NCI-H2196 treated with DMSO at 0.1 percent for 48 hours (cell line): ENCODE results near the gene NKX1-1.
"Not testable (repeated sequence)": the region's sequence is repeated elsewhere in the genome, so short reads cannot be mapped to it uniquely, and the experiment has no call there.

ENCODE experiments used
- DNase-seq: peaks from one replicate; lab custom pipeline; 2025; ENCODE audit not compliant: unreplicated experiment; lab: John Stamatoyannopoulos, UW

NKX1-1 gene

DNA sequence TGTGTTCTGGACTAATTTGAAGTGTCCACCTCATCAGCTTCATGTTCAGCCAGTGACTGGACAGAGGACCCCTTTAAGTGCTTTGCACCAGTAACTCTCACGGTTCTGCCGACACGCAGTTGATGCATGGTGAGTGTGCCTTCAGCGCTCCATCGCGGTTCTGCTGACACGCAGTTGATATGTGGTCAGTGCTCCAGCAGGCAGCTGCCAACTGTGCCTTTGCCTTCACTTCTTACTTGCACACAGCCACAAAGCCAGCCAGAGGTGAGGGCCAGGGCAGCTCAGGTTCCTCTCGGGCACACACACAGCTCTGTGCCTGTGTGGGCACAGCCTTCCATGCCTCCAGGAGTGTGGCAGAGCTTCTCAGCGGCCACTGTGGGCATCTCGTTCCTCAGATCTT, 12.4 kb downstream of the NKX1-1 start:
- no peak for DNase-seq

DNA sequence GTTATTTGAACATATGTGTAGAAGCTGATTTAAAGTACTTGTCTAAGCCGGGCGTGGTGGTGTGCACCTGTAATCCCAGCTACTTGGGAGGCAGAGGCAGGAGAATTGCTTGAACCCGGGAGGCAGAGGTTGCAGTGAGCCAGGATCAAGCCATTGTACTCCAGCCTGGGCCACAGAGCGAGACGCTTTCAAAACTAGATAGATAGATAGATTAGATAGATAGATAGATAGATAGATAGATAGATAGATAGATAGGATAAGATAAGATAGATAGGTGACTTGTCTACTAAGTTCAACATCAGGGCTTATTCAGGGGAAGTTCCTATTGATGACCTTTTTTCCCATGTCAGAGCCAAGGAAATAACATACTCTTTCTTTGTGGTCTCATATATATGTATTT, 12.9 kb downstream of the NKX1-1 start:
- not testable (repeated sequence) for DNase-seq

DNA sequence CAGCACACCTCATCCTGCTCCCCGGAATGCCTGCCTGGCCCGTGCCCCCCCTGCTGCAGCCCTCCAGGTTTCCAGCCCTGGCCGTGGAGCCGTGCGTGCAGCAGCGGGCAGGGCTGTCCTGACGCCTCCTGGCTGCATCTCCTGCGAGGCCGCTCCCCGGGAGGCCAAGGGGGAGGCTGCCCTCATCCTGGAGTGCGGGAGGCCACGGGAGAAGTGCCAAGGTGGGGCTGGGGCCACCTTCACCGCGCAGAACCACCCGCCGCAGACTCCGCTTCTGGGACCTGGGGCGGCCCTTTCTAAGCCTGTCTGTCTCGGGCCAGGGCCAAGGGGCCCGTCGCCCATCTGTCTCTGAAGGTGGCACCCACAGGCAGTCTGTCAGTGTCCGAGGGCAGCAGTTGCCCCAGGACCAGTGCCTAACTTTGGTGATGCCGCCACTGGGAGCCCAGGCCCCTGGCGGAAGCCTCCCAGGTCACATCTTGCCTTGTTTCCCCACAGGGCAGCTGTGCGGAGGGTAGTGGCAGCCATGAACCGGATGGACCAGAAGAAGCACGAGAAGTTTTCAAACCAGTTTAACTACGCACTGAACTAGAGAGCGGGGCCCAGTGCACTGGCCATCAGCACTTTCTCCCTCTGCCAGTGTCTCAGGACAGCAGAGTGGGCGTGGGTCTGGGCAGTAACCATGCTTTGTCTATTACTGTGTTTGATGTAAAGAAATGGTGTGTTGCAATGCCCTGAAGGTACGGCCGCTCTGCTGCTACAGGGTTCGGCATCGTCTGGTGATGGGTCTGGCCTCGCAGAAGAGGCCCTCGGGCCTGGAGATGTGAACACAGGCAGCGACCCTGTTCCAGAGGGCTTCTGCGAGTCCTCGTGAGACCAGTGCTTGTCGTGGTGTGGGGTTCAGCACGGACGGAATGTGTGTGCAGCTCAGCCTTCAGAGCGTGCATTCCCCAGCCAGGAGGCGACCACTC, 20.6 kb downstream of the NKX1-1 start:
- DNase-seq = no peak

DNA sequence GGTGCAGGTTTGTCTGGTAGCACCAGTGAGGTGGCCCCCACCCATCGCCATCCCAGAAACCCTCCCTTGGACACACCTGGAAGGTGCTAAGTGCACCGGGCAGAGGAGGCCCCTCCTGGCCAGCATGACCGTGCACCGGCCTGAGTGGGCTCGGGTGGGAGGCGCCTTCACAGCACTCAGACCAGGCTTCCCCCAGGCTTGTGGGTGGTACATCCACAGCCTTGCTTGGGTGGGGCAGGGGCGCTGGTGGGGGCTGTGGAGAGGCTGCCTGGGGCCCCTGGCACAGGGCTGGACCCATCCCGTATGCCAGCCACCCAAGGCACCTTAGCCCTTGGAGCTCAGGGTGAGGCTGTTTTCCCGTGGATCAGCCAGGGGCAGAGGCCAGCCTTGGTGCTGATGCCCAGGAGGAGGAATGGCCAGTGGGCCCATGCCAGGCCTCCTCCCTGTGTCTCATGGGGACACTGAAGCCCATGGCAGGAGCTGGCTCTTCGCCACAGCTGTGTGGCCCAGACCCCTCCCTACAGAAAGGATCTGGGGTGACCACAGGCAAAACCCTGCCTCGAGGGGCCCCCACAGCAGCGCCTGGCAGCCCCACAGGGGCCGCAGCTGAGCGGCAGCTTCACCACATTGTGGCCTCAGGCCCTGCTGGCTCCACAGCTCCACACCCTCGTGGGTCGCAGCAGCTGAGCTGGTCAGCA, 21.4 kb downstream of the NKX1-1 start:
- no peak for DNase-seq

DNA sequence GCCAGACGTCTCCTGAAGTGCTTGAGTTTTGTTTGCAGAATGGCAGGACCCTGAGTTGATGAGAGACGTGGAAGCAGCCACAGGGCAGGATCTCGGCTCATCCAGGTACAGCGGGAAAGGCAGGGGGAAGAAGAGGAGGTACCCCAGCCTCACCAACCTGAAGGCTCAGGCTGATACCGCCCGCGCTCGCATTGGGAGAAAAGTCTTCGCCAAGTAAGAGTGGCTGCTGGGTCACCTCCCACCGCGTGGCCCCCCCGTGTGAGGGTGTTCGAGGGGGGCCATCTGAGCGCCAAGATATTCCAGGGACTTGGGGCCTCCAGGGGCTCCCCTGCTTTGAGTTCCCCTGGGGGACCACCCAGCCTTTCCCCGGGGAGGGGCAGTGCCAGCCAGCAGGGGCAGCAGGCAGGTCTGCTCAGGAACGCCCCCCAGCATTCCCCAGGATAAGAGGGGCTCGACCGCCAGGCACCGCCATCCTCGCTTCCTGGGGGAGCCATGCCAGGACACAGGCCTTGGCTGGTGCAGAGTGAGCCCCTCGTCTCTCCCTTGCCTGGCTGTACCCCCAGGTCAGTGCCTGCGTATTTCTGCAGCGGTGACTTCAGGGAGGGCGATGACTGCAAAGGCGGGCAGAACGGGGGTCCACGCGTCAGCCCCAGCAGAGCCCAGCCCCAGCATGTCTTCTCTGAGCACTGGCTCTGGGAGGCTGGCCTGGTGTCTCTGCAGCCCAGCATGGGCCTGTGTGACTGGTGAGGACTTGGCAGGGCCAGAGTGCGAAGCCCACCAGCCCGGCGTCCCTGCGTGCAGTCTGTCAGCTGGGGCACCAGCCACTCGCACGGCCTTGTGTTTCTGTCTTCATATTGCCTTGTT, 22.3 kb downstream of the NKX1-1 start:
- DNase-seq = no peak

DNA sequence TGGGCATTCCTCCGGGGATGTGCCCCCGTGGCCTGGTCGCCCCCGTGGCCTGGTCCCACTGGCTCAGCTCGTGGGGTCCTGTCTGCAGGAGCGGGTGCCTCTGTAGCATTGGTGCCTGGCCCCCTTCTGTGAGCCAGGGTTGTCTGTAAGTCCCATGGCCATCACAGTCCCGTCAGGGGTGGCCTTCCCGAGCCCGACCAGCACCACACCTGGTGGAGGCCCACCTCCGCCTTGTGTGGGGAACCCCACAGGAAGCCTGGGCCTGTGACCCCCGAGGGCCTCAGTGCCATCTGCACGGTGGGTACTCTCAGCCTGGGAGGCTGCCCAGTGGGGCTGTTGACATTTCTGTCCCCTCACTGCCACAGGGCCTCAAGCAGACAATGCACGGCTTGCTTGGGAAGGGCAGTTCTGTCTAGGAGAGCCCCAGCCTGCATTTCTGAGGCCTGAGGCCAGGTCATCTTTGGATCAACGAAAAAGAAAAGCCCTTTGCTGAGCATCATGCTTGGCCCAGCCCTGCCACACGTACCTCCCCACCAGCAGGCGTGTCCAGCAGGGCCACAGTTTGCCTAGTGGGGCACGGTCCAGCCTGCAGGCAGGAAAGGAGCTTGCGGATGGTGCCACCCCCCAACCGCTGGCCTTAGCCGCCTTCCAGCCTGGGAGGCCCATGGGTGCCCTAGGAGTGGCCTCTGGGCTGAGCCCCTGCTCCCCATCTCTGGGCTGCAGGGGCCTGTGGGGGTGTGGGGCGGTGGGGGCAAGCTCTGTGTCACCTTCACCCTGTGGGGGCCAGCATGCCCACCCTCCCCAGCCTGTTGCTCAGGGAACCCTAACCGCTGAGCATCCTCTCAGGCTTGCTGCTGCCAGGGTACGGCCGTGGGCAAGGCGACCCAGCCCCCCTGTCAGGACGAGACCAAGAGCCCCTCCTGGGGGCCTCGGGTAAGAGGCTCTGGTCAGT, 23.2 kb downstream of the NKX1-1 start:
- no peak for DNase-seq

DNA sequence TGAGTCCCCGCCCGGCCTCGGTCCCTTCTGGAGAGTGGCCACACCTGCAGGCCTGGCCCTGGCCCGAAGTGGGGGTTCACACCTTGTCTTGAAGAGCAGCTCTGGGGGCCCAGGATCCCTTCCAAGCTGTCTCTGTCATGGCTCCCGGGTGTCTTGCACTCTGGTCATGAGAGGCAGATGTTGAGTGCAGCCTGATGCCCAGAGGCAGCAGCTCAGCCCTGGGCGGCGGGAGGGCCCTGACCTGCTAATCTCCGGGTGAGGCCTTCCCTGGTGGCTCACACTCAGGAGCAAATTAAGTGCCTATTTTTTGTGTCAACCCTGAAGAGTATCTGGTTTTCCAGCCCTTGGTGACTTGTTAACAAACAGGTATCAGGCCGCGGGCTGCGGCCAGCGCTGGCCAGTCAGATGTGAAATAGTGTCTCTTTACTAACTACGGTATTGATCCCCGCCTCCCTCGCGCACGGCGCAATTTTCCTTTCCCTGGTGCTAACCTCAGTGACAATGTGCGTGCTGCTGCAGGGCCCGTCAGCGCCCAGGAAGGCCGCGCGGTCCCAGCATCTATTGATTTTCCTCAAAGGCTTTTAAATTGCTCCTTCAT, 24.2 kb downstream of the NKX1-1 start:
- no peak for DNase-seq

DNA sequence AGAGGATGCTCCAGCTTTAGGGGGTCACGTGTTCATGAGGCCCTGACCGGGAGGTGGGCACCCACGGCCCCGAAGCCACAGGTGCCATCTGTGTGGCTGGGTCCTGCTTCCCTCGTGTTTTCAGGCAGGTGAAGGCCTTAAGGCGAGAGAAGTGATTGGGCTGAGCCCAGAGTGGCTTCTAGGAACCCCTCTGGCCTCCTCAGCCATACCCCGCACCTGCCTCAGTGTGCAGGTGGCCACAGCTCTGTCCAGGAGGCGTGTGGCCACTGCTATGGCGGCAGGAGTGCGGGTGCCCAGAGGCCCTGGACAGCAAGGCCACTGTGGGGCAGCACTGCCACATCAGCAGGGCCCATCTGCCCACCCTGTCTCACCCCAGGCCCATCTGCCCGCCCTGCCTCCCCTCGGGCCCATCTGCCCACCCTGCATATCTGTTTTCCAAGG, 25.0 kb downstream of the NKX1-1 start:
- DNase-seq = no peak

DNA sequence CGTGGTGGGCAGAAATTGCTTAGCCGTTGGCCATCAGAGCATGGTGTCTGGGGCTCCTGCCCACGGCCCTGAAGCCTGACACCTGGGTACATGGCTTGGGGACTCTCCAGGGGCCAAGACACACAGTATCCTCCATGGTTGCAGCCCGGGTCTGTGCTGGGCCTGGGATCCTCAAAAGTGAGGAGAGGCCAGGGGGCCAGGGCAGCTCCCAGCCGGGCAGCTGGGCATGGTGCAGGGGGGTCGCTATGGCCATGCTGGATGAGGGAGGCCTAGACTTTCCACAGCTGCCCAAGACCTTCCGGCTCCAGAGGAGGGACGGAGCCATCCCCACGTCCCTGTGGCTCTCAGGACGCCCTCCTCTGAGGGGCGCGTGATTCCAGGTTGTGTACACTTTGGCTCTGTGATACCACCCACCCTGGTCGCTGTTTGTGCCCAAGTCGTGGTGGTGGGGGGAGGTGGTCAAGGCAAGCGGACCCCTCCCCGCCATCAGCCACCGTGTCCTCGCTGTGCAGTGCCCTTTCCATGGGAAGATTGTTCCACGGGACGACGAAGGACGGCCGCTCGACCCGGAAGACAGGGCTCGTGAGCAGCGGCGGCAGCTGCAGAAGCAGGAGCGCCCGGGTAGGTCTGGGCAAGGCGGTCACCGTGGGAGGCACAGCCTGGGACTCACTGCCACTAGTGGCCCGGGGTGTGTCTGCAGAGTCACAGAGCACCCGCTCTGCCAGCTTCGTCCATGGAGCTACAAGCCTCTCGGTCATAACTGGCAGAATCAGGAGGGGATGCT, 25.7 kb downstream of the NKX1-1 start:
- no peak for DNase-seq

DNA sequence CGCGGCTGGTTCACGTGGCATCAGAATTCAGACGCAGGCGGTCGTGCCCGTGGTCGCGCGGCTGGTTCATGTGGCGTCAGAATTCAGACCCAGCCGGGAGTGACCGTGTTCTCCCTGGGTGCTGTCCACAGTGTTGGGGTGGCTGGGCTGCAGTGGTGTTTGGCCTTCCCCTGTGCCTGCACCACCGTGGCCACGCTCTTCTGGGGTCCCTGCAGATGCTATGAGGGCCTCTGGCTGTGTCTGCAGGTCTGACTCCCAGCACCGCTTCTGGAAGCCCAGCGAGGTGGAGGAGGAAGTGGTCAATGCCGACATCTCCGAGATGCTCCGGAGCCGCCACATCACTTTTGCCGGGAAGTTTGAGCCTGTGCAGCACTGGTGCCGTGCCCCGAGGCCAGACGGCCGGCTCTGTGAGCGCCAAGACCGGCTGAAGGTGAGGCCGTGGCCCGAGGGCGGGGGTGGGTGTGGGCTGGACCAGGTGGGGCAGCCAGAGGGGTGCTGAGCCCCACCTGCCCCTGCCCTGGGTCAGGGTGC, 26.4 kb downstream of the NKX1-1 start:
- DNase-seq = no peak

DNA sequence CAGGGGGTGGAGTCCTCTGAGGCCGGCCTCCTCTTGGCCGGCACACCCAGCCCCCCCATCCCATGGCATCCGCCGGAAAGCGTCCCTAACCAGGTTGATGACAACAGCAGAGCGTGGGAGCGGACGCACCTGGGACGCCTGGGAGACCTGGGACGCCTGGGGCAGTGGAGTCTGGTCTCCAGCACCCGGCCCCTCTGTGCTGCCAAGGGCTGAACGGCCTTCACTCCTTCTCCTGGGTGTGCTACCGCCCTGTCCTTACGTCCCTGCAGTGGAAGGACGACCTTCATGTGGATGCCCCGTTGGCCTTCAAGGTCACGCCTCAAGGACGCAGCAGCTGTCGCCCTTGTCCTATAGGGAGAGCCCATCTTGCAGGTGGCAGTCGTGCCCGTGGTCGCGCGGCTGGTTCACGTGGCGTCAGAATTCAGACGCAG, 26.9 kb downstream of the NKX1-1 start:
- DNase-seq = no peak

DNA sequence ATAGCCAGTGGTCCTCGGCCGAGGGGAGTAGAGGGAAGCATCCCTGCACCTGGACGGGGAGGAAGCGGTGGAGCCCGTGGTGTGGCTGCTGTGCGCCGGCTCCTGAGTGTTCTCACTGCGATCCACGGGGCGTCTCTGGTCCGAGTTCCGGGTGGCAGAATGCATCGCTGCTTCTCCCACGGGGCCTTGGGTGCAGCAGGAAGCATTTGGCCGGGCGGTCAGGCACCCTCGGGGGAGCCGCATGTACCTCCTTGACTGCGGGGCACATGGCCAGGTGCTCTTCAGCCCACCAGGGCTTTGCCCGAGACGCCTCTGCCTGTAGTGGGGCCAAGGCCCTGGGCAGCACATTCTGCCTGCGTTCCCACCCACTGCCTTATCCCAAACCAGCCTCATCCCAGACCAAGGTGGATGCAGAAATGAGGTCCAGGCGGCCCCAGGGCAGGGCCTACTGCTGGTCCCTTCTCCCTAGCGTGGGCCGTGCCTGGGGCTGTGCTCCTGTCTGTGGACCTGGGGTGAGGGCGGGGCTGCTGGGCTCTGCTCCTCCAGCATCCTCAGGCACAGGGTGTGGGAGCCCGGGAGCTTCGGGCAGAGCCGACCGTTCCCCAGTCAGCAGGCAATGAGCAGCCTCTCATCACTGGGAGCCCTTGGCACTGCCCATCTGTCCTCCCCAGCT, 27.5 kb downstream of the NKX1-1 start:
- DNase-seq = no peak

DNA sequence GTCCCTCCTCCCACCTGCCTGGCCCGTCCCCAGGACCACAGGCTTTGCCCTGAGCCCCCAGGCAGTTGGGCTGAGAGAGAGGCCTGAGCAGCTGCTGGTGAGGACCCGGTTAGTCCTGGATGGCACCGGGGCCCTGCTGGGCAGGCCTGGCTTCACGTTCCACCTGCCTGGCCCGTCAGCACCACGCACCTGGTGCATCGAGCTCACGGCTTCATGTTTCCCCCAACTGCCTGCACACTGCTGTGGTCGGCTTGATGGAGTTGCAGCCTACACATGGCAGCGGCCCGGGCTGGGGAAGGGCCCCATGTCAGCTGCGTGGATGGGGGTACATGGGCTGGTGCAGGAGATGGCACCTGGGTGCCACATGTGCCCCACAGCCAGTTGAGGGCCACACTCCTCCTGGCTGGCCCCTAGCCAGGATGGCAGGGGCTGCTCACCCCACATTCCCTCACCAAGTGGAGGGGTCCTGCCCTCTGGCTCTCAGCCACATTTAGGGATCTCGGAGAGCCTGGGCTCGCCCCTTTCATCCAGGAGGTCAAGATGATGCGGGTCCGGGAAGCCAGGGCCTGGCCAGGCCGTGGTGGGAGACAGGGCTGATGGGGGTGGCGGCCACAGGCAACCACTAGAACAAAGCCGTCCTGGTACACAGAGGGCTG, 28.5 kb downstream of the NKX1-1 start:
- DNase-seq = no peak

DNA sequence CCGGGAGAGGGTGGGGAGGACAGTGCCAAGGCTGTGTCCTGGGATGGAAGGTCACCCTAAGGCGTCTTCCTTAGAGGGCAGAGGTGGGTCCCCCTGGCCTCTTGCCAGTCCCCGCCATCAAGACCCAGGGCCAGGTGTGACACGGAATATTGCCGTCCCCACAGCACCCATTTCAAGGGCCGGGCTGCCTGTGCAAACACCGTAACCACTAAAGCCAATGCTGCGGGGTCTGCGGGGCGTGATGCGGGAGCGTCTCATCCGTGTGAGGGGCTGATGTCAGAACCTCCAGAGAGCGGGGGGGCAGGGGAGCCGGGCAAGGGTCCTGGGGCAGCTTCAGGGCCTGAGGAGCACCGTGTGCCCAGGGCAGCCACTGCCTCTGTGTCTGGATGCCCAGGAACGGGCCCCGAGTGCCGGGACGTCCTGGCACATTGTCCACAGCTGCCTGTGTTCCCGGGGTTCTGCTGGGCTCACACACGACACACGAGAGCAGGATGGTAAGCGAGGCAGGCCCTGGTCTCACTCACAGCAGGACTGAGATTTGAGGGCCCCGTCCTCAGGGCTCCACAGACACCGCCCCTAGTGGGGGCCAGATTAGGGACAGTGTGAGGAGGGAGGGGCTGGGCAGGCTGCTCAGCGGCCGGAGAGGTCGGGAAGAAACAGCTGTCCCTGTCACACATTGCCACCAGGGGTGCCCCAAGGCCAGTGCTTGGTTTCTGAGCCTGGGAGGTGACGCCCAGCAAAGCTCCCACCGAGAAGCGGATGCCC, 29.2 kb downstream of the NKX1-1 start:
- DNase-seq = no peak

DNA sequence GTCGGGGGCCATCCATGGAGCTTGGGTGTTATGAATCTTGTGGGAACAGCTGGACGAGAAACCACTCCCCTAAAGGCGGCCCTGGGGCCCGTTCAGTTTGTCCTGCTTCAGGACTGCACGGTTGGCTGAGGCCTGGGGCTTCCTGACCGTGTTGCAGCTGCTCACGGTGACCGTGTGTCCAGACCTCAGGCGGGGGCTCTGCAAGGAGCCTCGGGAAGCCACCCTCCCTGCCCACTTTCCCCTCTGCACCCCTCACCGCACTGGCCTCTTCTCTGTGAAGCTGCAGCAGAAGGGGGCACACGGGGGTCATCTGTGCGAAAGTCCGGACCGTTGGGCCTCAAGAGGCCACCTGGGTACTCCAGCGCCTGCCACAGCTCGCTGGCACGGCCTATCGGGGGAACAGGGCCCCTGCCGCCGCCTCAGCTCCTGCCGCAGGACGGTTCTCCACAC, 29.8 kb downstream of the NKX1-1 start:
- no peak for DNase-seq

DNA sequence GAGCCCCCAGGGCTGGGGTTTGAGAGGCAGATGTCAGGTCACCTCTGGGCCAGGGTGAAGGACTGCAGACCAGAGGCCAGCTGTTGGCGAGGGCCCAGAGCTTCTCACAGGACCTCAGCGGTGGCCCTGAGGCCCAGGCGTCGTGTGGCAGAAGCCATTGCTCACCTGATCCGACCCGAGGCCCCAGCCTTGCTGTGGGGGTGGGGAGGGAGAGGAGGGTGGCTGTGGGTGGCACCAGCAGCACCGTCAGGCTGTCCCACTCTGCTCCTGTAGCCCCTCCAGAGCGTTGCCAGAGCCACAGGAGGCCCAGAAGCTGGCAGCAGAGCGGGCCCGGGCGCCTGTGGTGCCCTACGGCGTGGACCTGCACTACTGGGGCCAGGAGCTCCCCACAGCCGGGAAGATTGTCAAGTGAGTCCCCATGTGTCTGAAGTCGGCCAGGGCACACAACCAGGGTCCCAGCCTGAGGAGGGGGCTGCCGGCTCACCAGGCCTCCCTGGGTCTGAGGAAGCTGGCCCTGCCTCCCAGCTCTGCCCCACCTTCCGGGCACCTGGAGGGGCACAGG, 30.4 kb downstream of the NKX1-1 start:
- no peak for DNase-seq
